Measurements from ENCODE around the gene UNC5C.

Gene UNC5C

GRCh38 chr4:95409127-95409526 lies 139.6 kb downstream of the UNC5C start:
- no peaks in the 10 kb centered on the region for H3K36me3 ChIP-seq (ENCODE audit: insufficient read depth)
- H3K4me3 ChIP-seq (IDR thresholded peaks at IDR 0.05; ENCODE audit: insufficient read depth, low read depth, low read length), result no peak overlapping the region
- H3K9ac ChIP-seq, result no peak overlapping the region
- no peaks in the 10 kb centered on the region for H3K4me1 ChIP-seq (ENCODE audit: low read depth, poor library complexity, severe bottlenecking)
- no peaks in the 10 kb centered on the region for H4K20me1 ChIP-seq (ENCODE audit: insufficient read depth)
- H3K27ac ChIP-seq, result no peak overlapping the region
- H2AFZ ChIP-seq (ENCODE audit: low read depth), result no peak overlapping the region
- no peaks in the 10 kb centered on the region for H3K27me3 ChIP-seq (ENCODE audit: insufficient read depth, low read depth)
- no peaks in the 10 kb centered on the region for H3K79me2 ChIP-seq (ENCODE audit: insufficient read depth, low read depth)
- no peak for TF ChIP-seq CTCF (conservative IDR thresholded peaks at IDR 0.05; ENCODE audit: low read depth, low read length)
- H3K4me2 ChIP-seq, result no peak overlapping the region

- TF ChIP-seq CTCF (conservative IDR thresholded peaks at IDR 0.05; ENCODE audit: low read depth, low read length), result no peak
- Histone ChIP-seq H3K4me2 (no peak overlapping the region), H3K79me2 (ENCODE audit: insufficient read depth, low read depth) (no peaks in the 10 kb centered on the region), H3K27me3 (ENCODE audit: insufficient read depth, low read depth) (no peaks in the 10 kb centered on the region), H3K9ac (no peak overlapping the region), H4K20me1 (ENCODE audit: insufficient read depth) (no peaks in the 10 kb centered on the region), H3K36me3 (ENCODE audit: insufficient read depth) (no peaks in the 10 kb centered on the region), H2AFZ (ENCODE audit: low read depth) (no peak overlapping the region), H3K4me1 (ENCODE audit: low read depth, poor library complexity, severe bottlenecking) (no peaks in the 10 kb centered on the region), H3K4me3 (IDR thresholded peaks at IDR 0.05; ENCODE audit: insufficient read depth, low read depth, low read length) (no peak overlapping the region), H3K27ac (no peak overlapping the region)
These were observed 146.5 kb downstream of the UNC5C start for GRCh38 chr4:95402299-95402698.

- Histone ChIP-seq H3K27ac (no peak overlapping the region), H3K4me1 (ENCODE audit: low read depth, poor library complexity, severe bottlenecking) (no peaks in the 10 kb centered on the region), H3K36me3 (ENCODE audit: insufficient read depth) (no peaks in the 10 kb centered on the region), H3K9ac (no peak overlapping the region), H3K4me3 (IDR thresholded peaks at IDR 0.05; ENCODE audit: insufficient read depth, low read depth, low read length) (no peak overlapping the region), H3K27me3 (ENCODE audit: insufficient read depth, low read depth) (no peaks in the 10 kb centered on the region), H3K79me2 (ENCODE audit: insufficient read depth, low read depth) (no peaks in the 10 kb centered on the region), H2AFZ (ENCODE audit: low read depth) (no peak overlapping the region), H4K20me1 (ENCODE audit: insufficient read depth) (no peaks in the 10 kb centered on the region), H3K4me2 (no peak overlapping the region)
- TF ChIP-seq CTCF (conservative IDR thresholded peaks at IDR 0.05; ENCODE audit: low read depth, low read length), result no peak
These were observed 150.6 kb downstream of the UNC5C start for GRCh38 chr4:95398217-95398616.

- Histone ChIP-seq H3K27me3 (ENCODE audit: insufficient read depth, low read depth) (no peaks in the 10 kb centered on the region), H3K79me2 (ENCODE audit: insufficient read depth, low read depth) (no peaks in the 10 kb centered on the region), H4K20me1 (ENCODE audit: insufficient read depth) (no peaks in the 10 kb centered on the region), H2AFZ (ENCODE audit: low read depth) (no peak overlapping the region), H3K36me3 (ENCODE audit: insufficient read depth) (no peaks in the 10 kb centered on the region), H3K4me1 (ENCODE audit: low read depth, poor library complexity, severe bottlenecking) (no peaks in the 10 kb centered on the region), H3K9ac (no peak overlapping the region), H3K4me2 (no peak overlapping the region), H3K4me3 (IDR thresholded peaks at IDR 0.05; ENCODE audit: insufficient read depth, low read depth, low read length) (no peak overlapping the region), H3K27ac (no peak overlapping the region)
- no peak for TF ChIP-seq CTCF (conservative IDR thresholded peaks at IDR 0.05; ENCODE audit: low read depth, low read length)
These were observed 153.9 kb downstream of the UNC5C start for GRCh38 chr4:95394752-95395306.
